ENCODE results near the gene PYGM.

DNA sequence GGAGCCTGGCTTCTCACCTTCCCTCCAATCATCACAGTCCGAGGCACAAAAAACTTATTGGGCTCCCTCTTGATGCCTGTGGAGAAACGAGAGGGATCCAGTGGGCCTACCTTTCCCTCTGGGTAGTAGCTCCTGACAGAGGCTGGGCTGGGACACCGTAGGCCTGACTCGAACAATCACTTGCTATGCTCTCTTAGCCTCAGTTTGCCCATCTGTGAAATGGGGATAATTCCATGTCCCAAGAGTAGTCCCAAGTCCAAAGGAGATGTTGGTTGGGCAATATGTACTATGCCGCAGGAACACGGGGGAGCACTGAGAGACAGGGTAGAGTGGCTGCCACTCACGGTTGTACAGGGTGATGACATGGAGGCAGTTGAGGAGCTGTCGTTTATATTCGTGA is 8.2 kb downstream of the PYGM start:
- TF ChIP-seq, protein P1, sequence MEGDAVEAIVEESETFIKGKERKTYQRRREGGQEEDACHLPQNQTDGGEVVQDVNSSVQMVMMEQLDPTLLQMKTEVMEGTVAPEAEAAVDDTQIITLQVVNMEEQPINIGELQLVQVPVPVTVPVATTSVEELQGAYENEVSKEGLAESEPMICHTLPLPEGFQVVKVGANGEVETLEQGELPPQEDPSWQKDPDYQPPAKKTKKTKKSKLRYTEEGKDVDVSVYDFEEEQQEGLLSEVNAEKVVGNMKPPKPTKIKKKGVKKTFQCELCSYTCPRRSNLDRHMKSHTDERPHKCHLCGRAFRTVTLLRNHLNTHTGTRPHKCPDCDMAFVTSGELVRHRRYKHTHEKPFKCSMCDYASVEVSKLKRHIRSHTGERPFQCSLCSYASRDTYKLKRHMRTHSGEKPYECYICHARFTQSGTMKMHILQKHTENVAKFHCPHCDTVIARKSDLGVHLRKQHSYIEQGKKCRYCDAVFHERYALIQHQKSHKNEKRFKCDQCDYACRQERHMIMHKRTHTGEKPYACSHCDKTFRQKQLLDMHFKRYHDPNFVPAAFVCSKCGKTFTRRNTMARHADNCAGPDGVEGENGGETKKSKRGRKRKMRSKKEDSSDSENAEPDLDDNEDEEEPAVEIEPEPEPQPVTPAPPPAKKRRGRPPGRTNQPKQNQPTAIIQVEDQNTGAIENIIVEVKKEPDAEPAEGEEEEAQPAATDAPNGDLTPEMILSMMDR (IDR thresholded peaks at IDR 0.05) = no peak
- TF ChIP-seq POLR2A (IDR thresholded peaks at IDR 0.05) = no peak

All from lower leg skin (tissue), 3 donors.